PC-3 (cell line): ENCODE data around the gene PRR5.

Experiments
- CTCF ChIP-seq: fragments of 300-600 bp; sonication (generic); conservative IDR thresholded peaks from 2 replicates; pipeline ENCODE4 v1.5.1; 2017; ENCODE audit warnings: antibody characterized with exemption, low read depth, mild to moderate bottlenecking, low read length
- EZH2 ChIP-seq: fragments of 300-600 bp; sonication (generic); IDR thresholded peaks from one replicate; pipeline ENCODE4 v1.6.1; 2017; ENCODE audit warnings: antibody characterized with exemption, mild to moderate bottlenecking, low read length; ENCODE audit not compliant: unreplicated experiment
- EZH2phosphoT487 ChIP-seq: fragments of 300-600 bp; sonication (generic); IDR thresholded peaks from 2 replicates; pipeline ENCODE4 v1.6.1; 2018; ENCODE audit warnings: mild to moderate bottlenecking, antibody characterized with exemption, low read length, borderline replicate concordance

- TF ChIP-seq CTCF: no peak
- TF ChIP-seq EZH2phosphoT487: no peak
- TF ChIP-seq EZH2: no peak
These were observed 22.4 kb downstream of the PRR5 start for GRCh38 chr22:44724416-44724815.
